Activated naive CD8-positive, alpha-beta T cell treated with anti-CD3 and anti-CD28 coated beads, Interleukin-2, amount 50 U/mL, for 24 hours (primary cell): ENCODE data around the gene CARD8.
A peak's percentile ranks its signal among the peaks of the same experiment; 100 is the strongest.
"Not testable (repeated sequence)": the region's sequence is repeated elsewhere in the genome, so short reads cannot be mapped to it uniquely, and the experiment has no call there.

Experiments
- ATAC-seq: fragments of 150-1000 bp; cut with Tn5 transposase; one replicate; pipeline ENCODE4 v1.10.0; 2021
- DNase-seq: peaks from one replicate; pipeline ENCODE4 v3.0.0; 2021
- H3K27ac Mint-ChIP-seq: one replicate; pipeline ENCODE4 v1.8.0; 2021; ENCODE audit warnings: mild to moderate bottlenecking, mixed read lengths
- H3K27me3 Mint-ChIP-seq: one replicate; pipeline ENCODE4 v1.8.0; 2021; ENCODE audit warnings: mixed read lengths
- H3K36me3 Mint-ChIP-seq: one replicate; pipeline ENCODE4 v1.8.0; 2021; ENCODE audit warnings: low read depth, mixed read lengths
- H3K4me1 Mint-ChIP-seq: one replicate; pipeline ENCODE4 v1.8.0; 2021; ENCODE audit warnings: mixed read lengths
- H3K4me3 Mint-ChIP-seq: one replicate; pipeline ENCODE4 v1.8.0; 2021; ENCODE audit warnings: mild to moderate bottlenecking, moderate library complexity, mixed read lengths
- H3K9me3 Mint-ChIP-seq: one replicate; pipeline ENCODE4 v1.8.0; 2021; ENCODE audit warnings: mixed read lengths

The CARD8 gene

DNA sequence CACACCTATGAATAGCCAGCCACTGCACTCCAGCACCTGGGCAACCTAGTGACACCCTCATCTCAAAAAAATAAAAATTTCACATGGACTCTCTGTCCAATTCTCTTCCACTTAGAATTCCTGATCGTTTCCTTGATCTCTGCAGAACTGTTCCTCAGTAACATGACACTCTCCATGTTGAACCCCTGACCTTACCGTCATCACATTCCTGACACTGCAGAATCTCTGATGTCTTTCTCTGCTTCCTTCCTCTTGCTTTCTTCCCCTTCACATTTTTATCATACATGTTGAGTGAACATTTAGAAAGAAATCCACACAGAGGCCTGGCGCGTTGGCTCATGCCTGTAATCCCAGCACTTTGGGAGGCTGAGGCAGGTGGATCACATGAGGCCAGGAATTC lies 29.2 kb upstream of the CARD8 start:
- Mint-ChIP-seq H3K4me3 (no peak overlapping the region), H3K27me3 (peaks cover 2% of the 10 kb centered on the region), H3K9me3 (peaks cover 8% of the 10 kb centered on the region), H3K27ac (no peak overlapping the region), H3K4me1 (no peaks in the 10 kb centered on the region), H3K36me3 (peaks cover 8% of the 10 kb centered on the region)
- DNase-seq, result no peak
- ATAC-seq, result no peak

DNA sequence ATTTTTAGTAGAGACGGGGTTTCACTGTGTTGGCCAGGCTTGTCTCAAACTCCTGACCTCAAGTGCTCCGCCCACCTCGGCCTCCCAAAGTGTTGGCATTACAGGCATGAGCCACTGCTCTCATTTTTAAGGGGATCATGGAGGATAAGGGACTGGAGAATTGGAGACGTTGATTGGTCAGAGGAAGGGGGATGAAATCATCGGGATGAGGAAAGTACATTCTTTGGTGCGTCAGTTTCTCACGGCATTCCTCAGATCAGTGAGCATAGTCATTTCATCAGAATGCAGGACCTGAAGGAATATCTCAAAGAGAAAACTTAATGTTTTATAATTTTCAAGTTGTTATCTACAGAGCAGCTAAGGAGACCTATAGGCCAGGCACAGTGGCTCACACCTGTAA lies 28.2 kb upstream of the CARD8 start:
- ATAC-seq (no peak), DNase-seq (no peak)
- H3K4me3 Mint-ChIP-seq, result no peak overlapping the region
- peaks cover 2% of the 10 kb centered on the region for H3K27me3 Mint-ChIP-seq
- no peaks in the 10 kb centered on the region for H3K4me1 Mint-ChIP-seq
- peaks cover 8% of the 10 kb centered on the region for H3K36me3 Mint-ChIP-seq
- H3K9me3 Mint-ChIP-seq, result peaks cover 8% of the 10 kb centered on the region
- no peak overlapping the region for H3K27ac Mint-ChIP-seq

DNA sequence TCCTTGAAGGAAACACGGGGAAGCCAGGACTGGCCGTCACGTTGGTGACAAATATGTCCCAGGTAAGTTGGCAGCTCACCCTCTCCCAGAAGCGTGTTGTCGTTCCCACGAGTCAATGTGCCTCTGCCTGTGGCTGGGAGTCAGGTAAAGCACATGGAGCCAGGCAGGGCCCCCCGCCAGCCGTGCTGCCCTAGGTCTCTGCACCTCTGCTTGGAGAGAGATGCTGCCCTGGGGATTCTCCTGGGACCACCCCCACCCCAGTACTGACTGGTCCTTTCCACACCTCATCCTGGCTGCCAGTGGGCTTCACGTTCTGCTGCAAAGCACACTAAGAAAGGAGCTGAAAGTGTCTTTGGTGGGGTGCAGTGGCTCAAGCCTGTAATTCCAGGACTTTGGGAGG lies 24.0 kb upstream of the CARD8 start:
- no peak overlapping the region for H3K4me3 Mint-ChIP-seq
- H3K4me1 Mint-ChIP-seq, result no peaks in the 10 kb centered on the region
- no peak overlapping the region for H3K27ac Mint-ChIP-seq
- no peaks in the 10 kb centered on the region for H3K36me3 Mint-ChIP-seq
- no peaks in the 10 kb centered on the region for H3K27me3 Mint-ChIP-seq
- H3K9me3 Mint-ChIP-seq, result no peaks in the 10 kb centered on the region
- ATAC-seq, result no peak
- DNase-seq, result no peak

- Mint-ChIP-seq H3K9me3 (no peaks in the 10 kb centered on the region), H3K4me3 (no peak overlapping the region), H3K27ac (no peak overlapping the region), H3K4me1 (peaks cover 5% of the 10 kb centered on the region), H3K27me3 (peaks cover 13% of the 10 kb centered on the region), H3K36me3 (no peaks in the 10 kb centered on the region)
- DNase-seq (no peak), ATAC-seq (no peak)
Measured at GRCh38 chr19:48274938-48275337, 19.2 kb upstream of the CARD8 start.

DNA sequence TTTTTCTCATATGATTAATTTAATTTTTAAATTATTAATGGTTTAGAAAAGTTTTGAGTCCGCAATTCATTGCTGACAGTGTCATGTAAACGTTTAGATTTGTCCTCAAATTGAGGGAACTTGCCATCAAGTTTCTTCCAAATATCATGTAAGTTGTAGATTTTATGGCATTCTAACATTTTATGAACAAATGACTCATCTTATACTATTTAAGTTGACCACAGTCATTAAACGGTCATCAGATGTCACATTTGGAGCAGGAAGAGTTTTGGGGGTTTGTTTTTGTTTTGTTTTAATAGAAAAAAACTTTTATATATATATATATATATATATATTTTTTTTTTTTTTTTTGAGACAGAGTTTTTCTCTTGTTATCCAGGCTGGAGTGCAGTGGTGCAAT lies 18.5 kb upstream of the CARD8 start:
- ATAC-seq (no peak), DNase-seq (no peak)
- H3K9me3 Mint-ChIP-seq, result no peaks in the 10 kb centered on the region
- H3K27ac Mint-ChIP-seq, result no peak overlapping the region
- H3K36me3 Mint-ChIP-seq, result no peaks in the 10 kb centered on the region
- H3K27me3 Mint-ChIP-seq, result peaks cover 19% of the 10 kb centered on the region
- no peak overlapping the region for H3K4me3 Mint-ChIP-seq
- H3K4me1 Mint-ChIP-seq, result peaks cover 9% of the 10 kb centered on the region

DNA sequence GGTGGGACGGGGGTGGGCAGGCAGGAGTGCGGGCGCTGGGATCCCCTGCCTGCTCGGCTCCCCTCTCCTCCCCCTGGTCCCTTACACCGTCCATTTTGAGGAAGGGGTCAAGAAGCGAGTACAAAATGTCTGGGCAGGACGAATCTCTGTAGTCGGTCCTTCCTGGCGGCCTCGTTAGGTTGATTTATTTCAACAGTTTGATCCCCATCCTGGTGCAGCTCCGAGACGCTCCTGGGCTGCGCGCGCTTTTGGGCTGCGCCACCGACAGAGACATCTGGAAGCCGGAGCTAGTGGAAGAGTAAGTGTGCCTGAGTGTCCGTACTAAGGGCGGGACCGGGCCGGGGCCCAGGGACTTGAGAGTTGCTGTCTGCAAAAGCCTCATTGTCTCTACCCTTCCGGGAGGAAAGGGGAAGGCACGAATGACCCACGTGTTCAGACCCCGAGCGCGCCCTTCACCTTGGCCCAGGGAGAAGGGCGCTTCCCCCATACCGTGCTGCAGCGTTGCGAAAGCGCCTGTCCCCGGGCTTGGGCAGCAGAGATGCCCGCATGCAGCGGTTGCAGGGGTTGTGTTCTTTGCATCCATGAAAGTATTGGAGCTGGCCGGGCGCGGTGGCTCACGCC lies 15.9 kb upstream of the CARD8 start:
- DNase-seq, result peak; percentile 22
- ATAC-seq, result peak; percentile 40
- no peaks in the 10 kb centered on the region for H3K36me3 Mint-ChIP-seq
- H3K27me3 Mint-ChIP-seq, result peaks cover 22% of the 10 kb centered on the region
- H3K4me3 Mint-ChIP-seq, result peak overlapping the region; percentile 82
- H3K9me3 Mint-ChIP-seq, result no peaks in the 10 kb centered on the region
- H3K4me1 Mint-ChIP-seq, result peaks cover 10% of the 10 kb centered on the region
- no peak overlapping the region for H3K27ac Mint-ChIP-seq

- not testable (repeated sequence) for H3K9me3 Mint-ChIP-seq, H3K27ac Mint-ChIP-seq, DNase-seq, H3K36me3 Mint-ChIP-seq, ATAC-seq
- peaks cover 27% of the 10 kb centered on the region for H3K27me3 Mint-ChIP-seq
- H3K4me3 Mint-ChIP-seq, result peak overlapping the region; percentile 19
- H3K4me1 Mint-ChIP-seq, result peaks cover 10% of the 10 kb centered on the region
Measured at GRCh38 chr19:48269617-48270026, 13.9 kb upstream of the CARD8 start.

DNA sequence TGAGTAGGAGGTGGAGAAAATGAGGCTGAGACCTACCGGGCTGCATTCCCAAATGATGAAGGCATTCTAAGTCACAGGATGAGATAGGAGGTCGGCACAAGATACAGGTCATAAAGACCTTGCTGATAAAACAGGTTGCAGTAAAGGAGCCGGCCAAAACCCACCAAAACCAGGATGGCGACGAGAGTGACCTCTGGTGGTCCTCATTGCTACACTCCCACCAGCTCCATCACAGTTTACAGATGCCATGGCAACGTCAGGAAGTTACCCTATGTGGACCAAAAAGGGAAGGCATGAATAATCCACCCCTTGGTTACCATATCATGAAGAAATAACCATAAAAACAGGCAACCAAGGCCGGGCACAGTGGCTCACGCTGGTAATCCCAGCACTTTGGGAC lies 9.6 kb upstream of the CARD8 start:
- not testable (repeated sequence) for H3K36me3 Mint-ChIP-seq, DNase-seq, ATAC-seq, H3K27ac Mint-ChIP-seq, H3K9me3 Mint-ChIP-seq, H3K4me3 Mint-ChIP-seq
- H3K27me3 Mint-ChIP-seq, result peaks cover 16% of the 10 kb centered on the region
- peaks cover 18% of the 10 kb centered on the region for H3K4me1 Mint-ChIP-seq

- not testable (repeated sequence) for ATAC-seq, H3K27me3 Mint-ChIP-seq, H3K36me3 Mint-ChIP-seq, DNase-seq, H3K9me3 Mint-ChIP-seq
- peak overlapping the region; percentile 96 for H3K27ac Mint-ChIP-seq
- H3K4me3 Mint-ChIP-seq, result peak overlapping the region; percentile 81
- H3K4me1 Mint-ChIP-seq, result peaks cover 43% of the 10 kb centered on the region
Measured at GRCh38 chr19:48260359-48260714, 4.6 kb upstream of the CARD8 start.

- H3K9me3 Mint-ChIP-seq, DNase-seq, H3K27me3 Mint-ChIP-seq, ATAC-seq: not testable (repeated sequence)
- peaks cover 54% of the 10 kb centered on the region for H3K4me1 Mint-ChIP-seq
- H3K27ac Mint-ChIP-seq, result peak overlapping the region; percentile 96
- peak overlapping the region; percentile 81 for H3K4me3 Mint-ChIP-seq
- H3K36me3 Mint-ChIP-seq, result peaks cover 13% of the 10 kb centered on the region
Measured at GRCh38 chr19:48258992-48259391, 3.3 kb upstream of the CARD8 start.

DNA sequence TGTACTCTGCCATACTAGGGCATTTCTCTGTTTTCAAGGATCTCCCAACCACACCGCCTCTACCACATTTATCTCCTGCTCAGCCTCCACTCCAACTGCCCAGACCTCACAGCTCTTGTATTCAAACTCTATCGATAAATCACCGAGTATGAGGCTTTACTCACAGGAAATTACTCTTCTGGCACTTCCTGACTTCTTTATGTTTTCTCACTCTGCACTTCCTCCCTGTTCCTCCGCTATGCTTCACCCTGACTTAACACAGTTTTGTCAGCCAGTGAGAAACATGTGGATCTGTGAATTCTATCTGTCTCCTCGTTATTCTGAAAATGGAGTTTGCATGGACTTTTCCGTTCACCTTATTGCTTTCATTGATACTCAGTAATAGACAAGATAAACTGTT lies 2.6 kb upstream of the CARD8 start:
- ATAC-seq (peak; percentile 22), DNase-seq (peak; percentile 30)
- H3K4me1 Mint-ChIP-seq, result peaks cover 61% of the 10 kb centered on the region
- no peaks in the 10 kb centered on the region for H3K9me3 Mint-ChIP-seq
- H3K36me3 Mint-ChIP-seq, result peaks cover 13% of the 10 kb centered on the region
- H3K27me3 Mint-ChIP-seq, result no peaks in the 10 kb centered on the region
- H3K4me3 Mint-ChIP-seq, result peak overlapping the region; percentile 81
- peak overlapping the region; percentile 96 for H3K27ac Mint-ChIP-seq

DNA sequence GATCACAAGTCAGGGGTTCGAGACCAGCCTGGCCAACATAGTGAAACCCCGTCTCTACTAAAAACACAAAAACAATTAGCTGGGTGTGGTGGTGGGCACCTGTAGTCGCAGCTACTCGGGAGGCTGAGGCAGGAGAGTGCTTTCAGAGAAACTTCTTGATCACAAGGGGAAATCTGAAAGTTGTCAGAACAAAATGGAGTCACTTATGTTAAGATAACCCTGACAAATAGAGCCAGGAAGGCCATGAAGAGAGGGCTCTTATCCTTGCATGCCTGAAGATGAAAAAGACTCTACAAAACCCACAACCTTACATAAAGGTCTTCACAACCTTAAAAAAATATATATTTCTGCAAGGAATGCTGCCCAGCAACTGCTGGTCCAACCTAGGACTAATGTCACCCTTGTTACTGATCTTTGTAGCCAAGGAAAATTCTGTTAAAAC lies 1.2 kb downstream of the CARD8 start:
- peaks cover 20% of the 10 kb centered on the region for H3K36me3 Mint-ChIP-seq
- H3K4me1 Mint-ChIP-seq, result peaks cover 77% of the 10 kb centered on the region
- DNase-seq (no peak), ATAC-seq (no peak)
- peak overlapping the region; percentile 96 for H3K4me3 Mint-ChIP-seq
- H3K27me3 Mint-ChIP-seq, result no peaks in the 10 kb centered on the region
- no peaks in the 10 kb centered on the region for H3K9me3 Mint-ChIP-seq
- H3K27ac Mint-ChIP-seq, result peak overlapping the region; percentile 99

- Mint-ChIP-seq H3K36me3 (peaks cover 23% of the 10 kb centered on the region), H3K4me3 (peak overlapping the region; percentile 96), H3K27me3 (no peaks in the 10 kb centered on the region), H3K9me3 (no peaks in the 10 kb centered on the region), H3K27ac (peak overlapping the region; percentile 99), H3K4me1 (peaks cover 76% of the 10 kb centered on the region)
- ATAC-seq, result no peak
- no peak for DNase-seq
Measured at GRCh38 chr19:48253999-48254398, 1.7 kb downstream of the CARD8 start.

DNA sequence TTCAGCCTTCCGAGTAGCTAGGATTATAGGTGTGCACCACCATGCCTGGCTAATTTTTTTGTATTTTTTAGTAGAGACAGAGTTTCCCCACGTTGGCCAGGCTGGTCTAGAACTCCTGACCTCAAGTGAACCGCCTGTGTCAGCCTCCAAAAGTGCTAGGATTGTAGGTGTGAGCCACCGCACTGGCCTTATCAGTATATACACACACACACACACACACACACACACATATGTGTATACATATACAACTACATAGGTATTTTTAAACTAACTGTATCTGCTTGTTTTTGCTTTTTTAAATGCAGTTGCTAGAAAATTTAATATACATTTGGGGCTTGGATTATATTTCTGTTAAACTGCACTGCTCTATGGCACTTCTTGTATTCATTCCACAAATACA lies 3.1 kb downstream of the CARD8 start:
- H3K27me3 Mint-ChIP-seq, result no peaks in the 10 kb centered on the region
- peak overlapping the region; percentile 65 for H3K27ac Mint-ChIP-seq
- ATAC-seq (no peak), DNase-seq (no peak)
- no peaks in the 10 kb centered on the region for H3K9me3 Mint-ChIP-seq
- H3K4me3 Mint-ChIP-seq, result no peak overlapping the region
- H3K36me3 Mint-ChIP-seq, result peaks cover 30% of the 10 kb centered on the region
- peaks cover 78% of the 10 kb centered on the region for H3K4me1 Mint-ChIP-seq

- Mint-ChIP-seq H3K27me3 (no peaks in the 10 kb centered on the region), H3K27ac (peak overlapping the region; percentile 98), H3K9me3 (no peaks in the 10 kb centered on the region), H3K4me3 (peak overlapping the region; percentile 91), H3K36me3 (peaks cover 39% of the 10 kb centered on the region), H3K4me1 (peaks cover 81% of the 10 kb centered on the region)
- DNase-seq (no peak), ATAC-seq (no peak)
Measured at GRCh38 chr19:48250290-48251025, 5.3 kb downstream of the CARD8 start.
